ENCODE measurements around the gene DMRTA2. TPM values are rescaled to one million over a fixed set of nuclear protein-coding genes. Genes with fewer than 3 reads are reported as not detected.

The DMRTA2 gene
- total and polyA plus RNA-seq, 9 of the 15 experiments (the other 6 are each of a cell fraction or from before 2014, with no cell fraction given) = not detected

- ChIA-PET POLR2A (interaction anchor here (0.9 to 1.5 kb wide), 2 partner anchors 9 to 13 kb away, joined by 3 to 4 read pairs; no protein-coding TSS in a partner anchor), CTCF (ENCODE audit: low intra/inter-chr PET ratio) (no interaction called here)
- intact Hi-C loops (cut with micrococcal nuclease) = no loop called here
- DNase-seq (ENCODE audit: extremely low read depth in 1 of 4, low spot score in 3 of 4) (no peak), FAIRE-seq (no peak), ATAC-seq (0 out of 3 replicates have a peak, but pooled peaks have one; percentile 10)
- H3K4me1 ChIP-seq (replicated peaks in 1 of 2; ENCODE audit: control insufficient read depth in 2 of 2, insufficient read depth in 2 of 2, low read length in 2 of 2) = peaks cover 0 to 35% of the 10 kb centered on the region in 2 experiments; a peak in 2 of 5 replicates
- no peak overlapping the region for H3K4me3 ChIP-seq
- 23% methylated on average over 34 of the region's 34 CpGs for WGBS (ENCODE audit: insufficient coverage, low coverage, missing lambda C conversion rate)
- H3K9me3 ChIP-seq (replicated peaks; ENCODE audit: control insufficient read depth, insufficient read depth, low read depth, low read length) = no peaks in the 10 kb centered on the region
- H3K27ac ChIP-seq (ENCODE audit: extremely low read depth, low read depth, low read length) = no peak overlapping the region
- no peaks in the 10 kb centered on the region; the same call in 1 of the 2 replicates for H4K20me1 ChIP-seq (replicated peaks; ENCODE audit: control insufficient read depth, insufficient read depth, low read length)
- H3K9me1 ChIP-seq (ENCODE audit: control insufficient read depth, insufficient read depth, low read length) = no peaks in the 10 kb centered on the region
- H3K27me3 ChIP-seq (ENCODE audit: control insufficient read depth in 2 of 2, insufficient read depth in 2 of 2, low read length in 2 of 2) = peaks cover 71 to 80% of the 10 kb centered on the region in 2 experiments
- no TSS peak for BruUV-seq (replicated peaks)
- no peak overlapping the region for H3K4me2 ChIP-seq (ENCODE audit: insufficient read depth, low read length)
- no peaks in the 10 kb centered on the region for H3K36me3 ChIP-seq (ENCODE audit: control insufficient read depth, insufficient read depth, low read length)
- no peak overlapping the region for H3K9ac ChIP-seq (ENCODE audit: insufficient read depth in 1 of 2, low read depth in 2 of 2, low read length in 2 of 2)
- H2AFZ ChIP-seq (ENCODE audit: low read depth, low read length) = no peak overlapping the region
- in situ Hi-C loops (cut with MboI) = no loop called here
- TF ChIP-seq CBFA2T2 (conservative IDR thresholded peaks at IDR 0.05) (no peak), CBX8 (IDR thresholded peaks at IDR 0.05; ENCODE audit: borderline replicate concordance, extremely low read depth, low read depth, low read length, poor library complexity, severe bottlenecking) (peak; percentile 44)
- H3K79me2 ChIP-seq (ENCODE audit: control insufficient read depth, insufficient read depth, low read length) = no peaks in the 10 kb centered on the region
Measured at GRCh38 chr1:50425376-50426107, 2.3 kb upstream of the DMRTA2 start.

DNA sequence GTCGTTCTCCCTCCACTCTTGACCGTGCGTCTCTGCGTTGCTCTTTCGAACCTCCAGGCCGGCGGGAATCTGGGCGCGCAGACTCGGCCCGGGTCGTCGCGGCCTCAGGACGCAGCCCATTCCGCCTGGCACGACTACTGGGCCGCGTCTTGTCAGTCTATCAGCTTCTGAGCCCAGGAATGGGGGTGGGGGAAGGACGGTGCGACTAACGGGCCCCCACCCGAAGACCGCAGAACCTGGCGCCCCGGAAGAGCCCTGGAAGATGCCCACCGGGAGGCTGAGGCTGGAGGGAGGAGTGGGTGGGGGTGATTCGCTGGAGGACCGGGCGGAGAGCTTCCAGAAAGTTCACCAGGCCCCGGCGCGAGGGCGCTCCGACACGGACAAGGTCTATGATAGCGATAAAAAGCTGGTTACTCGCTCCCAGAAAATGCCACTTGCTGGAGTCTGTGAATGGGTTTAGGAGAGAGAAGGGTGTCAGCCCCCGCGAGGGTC lies 1.7 kb upstream of the DMRTA2 start:
- Histone ChIP-seq H3K27ac (ENCODE audit: extremely low read depth, low read depth, low read length) (no peak overlapping the region), H3K9ac (ENCODE audit: insufficient read depth in 1 of 2, low read depth in 2 of 2, low read length in 2 of 2) (no peak overlapping the region), H3K79me2 (ENCODE audit: control insufficient read depth, insufficient read depth, low read length) (no peaks in the 10 kb centered on the region), H3K27me3 (ENCODE audit: control insufficient read depth in 2 of 2, insufficient read depth in 2 of 2, low read length in 2 of 2) (peaks cover 72 to 81% of the 10 kb centered on the region in 2 experiments), H2AFZ (ENCODE audit: low read depth, low read length) (no peak overlapping the region), H3K4me3 (no peak overlapping the region), H3K9me3 (replicated peaks; ENCODE audit: control insufficient read depth, insufficient read depth, low read depth, low read length) (no peaks in the 10 kb centered on the region), H4K20me1 (replicated peaks; ENCODE audit: control insufficient read depth, insufficient read depth, low read length) (no peaks in the 10 kb centered on the region; the same call in 1 of the 2 replicates), H3K4me2 (ENCODE audit: insufficient read depth, low read length) (no peak overlapping the region), H3K9me1 (ENCODE audit: control insufficient read depth, insufficient read depth, low read length) (no peaks in the 10 kb centered on the region), H3K4me1 (replicated peaks in 1 of 2; ENCODE audit: control insufficient read depth in 2 of 2, insufficient read depth in 2 of 2, low read length in 2 of 2) (peaks cover 0 to 32% of the 10 kb centered on the region in 2 experiments; a peak in 2 of 5 replicates), H3K36me3 (ENCODE audit: control insufficient read depth, insufficient read depth, low read length) (no peaks in the 10 kb centered on the region)
- BruUV-seq (replicated peaks) = no TSS peak
- intact Hi-C loops (cut with micrococcal nuclease) = no loop called here
- POLR2A ChIA-PET = interaction anchor here (0.9 to 2.3 kb wide), 2 partner anchors 8 to 9 kb away, joined by 4 to 8 read pairs; no protein-coding TSS in a partner anchor
- TF ChIP-seq ARHGAP35 (IDR thresholded peaks at IDR 0.05; ENCODE audit: partially characterized antibody) = no peak
- TF ChIP-seq CBX8 (IDR thresholded peaks at IDR 0.05; ENCODE audit: borderline replicate concordance, extremely low read depth, low read depth, low read length, poor library complexity, severe bottlenecking) = peak; percentile 24
- DNase-seq (ENCODE audit: extremely low read depth in 1 of 4, low spot score in 3 of 4) (no peak), FAIRE-seq (no peak), ATAC-seq (no peak)
- WGBS (ENCODE audit: insufficient coverage, low coverage, missing lambda C conversion rate) = 33% methylated on average over 40 of the region's 40 CpGs
- in situ Hi-C loops (cut with MboI) = no loop called here
- CTCF ChIA-PET (ENCODE audit: low intra/inter-chr PET ratio) = no interaction called here
